Tibial artery (tissue), 4 donors: ENCODE results near the gene RASA2.

Experiments
- DNase-seq, 2 donors: peaks; one replicate each; pipeline ENCODE4 v3.0.0-alpha.2; 2019
- H3K27ac ChIP-seq, 2 donors: fragments of 200-600 bp; sonication (generic) in 1 of 2; 1 replicate in 1 of 2; 2 replicates in 1 of 2; pipeline ENCODE4 v1.5.1; 2018 to 2019; ENCODE audit warnings: mild to moderate bottlenecking in 1 of 2
- H3K27me3 ChIP-seq, 2 donors: fragments of 200-600 bp; sonication (generic) in 1 of 2; one replicate each; pipeline versions ENCODE4 v1.5.1 to v1.6.0; 2016 to 2019
- H3K36me3 ChIP-seq, 3 donors: fragments of 200-600 bp; sonication (generic) in 2 of 3; one replicate each; pipeline ENCODE4 v1.5.1; 2016 to 2019; ENCODE audit warnings: mild to moderate bottlenecking in 2 of 3
- H3K4me1 ChIP-seq, 4 donors: fragments of 200-600 bp; sonication (generic) in 2 of 4; 1 replicate in 3 of 4; 2 replicates in 1 of 4; pipeline ENCODE4 v1.5.1; 2016 to 2019
- H3K4me3 ChIP-seq, 2 donors: fragments of 200-600 bp; sonication (generic) in 1 of 2; 1 replicate in 1 of 2; 2 replicates in 1 of 2; pipeline ENCODE4 v1.5.1; 2018 to 2019; ENCODE audit warnings: mild to moderate bottlenecking in 2 of 2
- H3K9me3 ChIP-seq, 3 donors: fragments of 200-600 bp; sonication (generic) in 1 of 3; one replicate each; pipeline ENCODE4 v1.5.1; 2016 to 2019
- intact Hi-C: fragments of 100-400 bp; cut with DNase I; formaldehyde crosslinking; loops from one replicate; pipeline ENCODE4 v1.15.0; 2023; ENCODE audit warnings: low total_unique reads
- TF ChIP-seq, protein P1 (sequence below), 2 experiments: fragments of 200-600 bp in 1 of 2; fragments of 450-650 bp in 1 of 2; IDR thresholded peaks; one replicate each; pipeline ENCODE4 v1.5.1; 2017 to 2019; ENCODE audit warnings: antibody characterized with exemption in 2 of 2, mild to moderate bottlenecking in 1 of 2, moderate library complexity in 1 of 2

The RASA2 gene

DNA sequence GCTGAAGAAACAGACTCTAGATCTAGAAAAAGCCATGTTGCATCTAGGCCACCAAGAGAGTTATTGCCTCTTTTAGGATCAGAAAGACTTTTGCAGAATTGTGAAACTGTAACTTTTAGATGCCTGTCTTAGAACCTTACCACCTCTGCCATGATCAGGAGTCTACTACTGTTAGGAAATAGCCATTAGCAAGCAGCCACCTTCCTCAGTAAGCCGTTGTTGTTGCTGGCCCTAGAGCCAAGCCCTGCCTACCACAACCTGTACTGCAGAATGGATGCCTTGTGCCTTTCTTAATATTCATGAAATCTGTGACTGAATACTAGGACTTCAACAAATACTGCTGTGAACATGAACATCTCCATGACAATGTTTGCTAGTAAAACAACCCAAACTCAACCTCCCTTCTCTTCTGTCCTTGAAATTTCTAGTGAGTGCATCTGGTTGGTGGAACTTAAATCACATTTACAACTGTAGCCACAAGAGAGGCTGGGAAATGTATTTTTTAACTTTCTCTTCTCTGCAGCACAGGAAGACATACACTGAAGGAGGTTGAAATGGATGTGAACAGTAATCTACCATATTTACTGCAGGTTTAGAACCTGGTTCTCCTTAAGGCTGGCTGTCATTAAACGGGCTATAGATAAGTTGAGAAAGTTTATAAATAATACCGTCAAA lies 20.7 kb downstream of the RASA2 start:
- intact Hi-C loops, result no loop called here

DNA sequence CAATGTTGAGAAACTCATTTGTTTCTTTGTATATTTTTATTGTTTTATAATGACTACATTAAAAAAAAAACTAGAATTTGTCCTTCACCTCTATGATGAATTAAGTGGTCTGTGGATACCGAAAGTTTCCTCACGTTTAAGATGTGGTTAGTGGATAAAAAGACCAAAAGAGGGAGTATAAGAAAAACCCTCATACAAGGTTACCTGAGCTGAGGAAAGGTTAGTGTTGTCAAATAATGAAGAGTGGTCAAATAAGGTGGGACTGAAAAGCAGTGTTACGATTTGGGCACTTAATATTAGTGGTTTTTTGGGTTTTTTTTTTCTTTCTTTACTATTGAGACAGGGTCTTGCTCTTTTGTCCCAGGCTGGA lies 21.2 kb downstream of the RASA2 start:
- Histone ChIP-seq H3K36me3 (no peaks in the 10 kb centered on the region), H3K9me3 (no peaks in the 10 kb centered on the region), H3K4me1 (peaks cover 0 to 6% (median 0%) of the 10 kb centered on the region in 4 donors), H3K4me3 (no peak overlapping the region), H3K27me3 (no peaks in the 10 kb centered on the region), H3K27ac (no peak overlapping the region)
- intact Hi-C loops, result no loop called here
- TF ChIP-seq, protein P1, sequence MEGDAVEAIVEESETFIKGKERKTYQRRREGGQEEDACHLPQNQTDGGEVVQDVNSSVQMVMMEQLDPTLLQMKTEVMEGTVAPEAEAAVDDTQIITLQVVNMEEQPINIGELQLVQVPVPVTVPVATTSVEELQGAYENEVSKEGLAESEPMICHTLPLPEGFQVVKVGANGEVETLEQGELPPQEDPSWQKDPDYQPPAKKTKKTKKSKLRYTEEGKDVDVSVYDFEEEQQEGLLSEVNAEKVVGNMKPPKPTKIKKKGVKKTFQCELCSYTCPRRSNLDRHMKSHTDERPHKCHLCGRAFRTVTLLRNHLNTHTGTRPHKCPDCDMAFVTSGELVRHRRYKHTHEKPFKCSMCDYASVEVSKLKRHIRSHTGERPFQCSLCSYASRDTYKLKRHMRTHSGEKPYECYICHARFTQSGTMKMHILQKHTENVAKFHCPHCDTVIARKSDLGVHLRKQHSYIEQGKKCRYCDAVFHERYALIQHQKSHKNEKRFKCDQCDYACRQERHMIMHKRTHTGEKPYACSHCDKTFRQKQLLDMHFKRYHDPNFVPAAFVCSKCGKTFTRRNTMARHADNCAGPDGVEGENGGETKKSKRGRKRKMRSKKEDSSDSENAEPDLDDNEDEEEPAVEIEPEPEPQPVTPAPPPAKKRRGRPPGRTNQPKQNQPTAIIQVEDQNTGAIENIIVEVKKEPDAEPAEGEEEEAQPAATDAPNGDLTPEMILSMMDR (IDR thresholded peaks at IDR 0.05), result no peak
- no peak for DNase-seq

More for the DNA sequence above, 20.7 kb downstream of the RASA2 start:
- TF ChIP-seq, protein P1 (IDR thresholded peaks at IDR 0.05), result no peak
- Histone ChIP-seq H3K27me3 (no peaks in the 10 kb centered on the region), H3K36me3 (no peaks in the 10 kb centered on the region), H3K9me3 (no peaks in the 10 kb centered on the region), H3K4me1 (peaks cover 0 to 6% (median 0%) of the 10 kb centered on the region in 4 donors), H3K4me3 (no peak overlapping the region), H3K27ac (no peak overlapping the region)
- DNase-seq, result no peak

DNA sequence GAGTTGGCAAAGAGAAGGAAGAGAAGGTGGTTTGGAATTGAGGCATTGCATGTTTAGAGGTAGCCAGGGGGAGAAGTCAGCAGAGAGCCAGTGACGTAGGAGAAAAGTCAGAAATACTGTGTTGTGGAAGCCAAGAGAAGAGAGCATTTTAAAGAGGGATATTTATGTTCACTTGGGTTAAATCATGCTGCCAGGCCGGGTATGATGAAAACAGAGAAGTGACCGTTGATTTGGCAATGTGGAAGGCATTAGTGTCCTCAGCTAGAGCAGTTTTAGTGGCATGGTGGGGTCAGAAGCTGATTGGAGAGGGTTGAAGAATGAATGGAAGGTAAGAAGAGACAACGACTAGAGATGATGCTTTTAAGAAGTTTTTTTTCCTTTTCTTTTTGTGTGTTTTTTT lies 24.5 kb downstream of the RASA2 start:
- Histone ChIP-seq H3K27me3 (no peaks in the 10 kb centered on the region), H3K4me3 (no peak overlapping the region), H3K27ac (no peak overlapping the region), H3K4me1 (peaks cover 0 to 6% (median 0%) of the 10 kb centered on the region in 4 donors), H3K36me3 (peaks cover 0 to 5% (median under 1%) of the 10 kb centered on the region in 3 donors), H3K9me3 (no peaks in the 10 kb centered on the region)
- TF ChIP-seq, protein P1 (IDR thresholded peaks at IDR 0.05), result no peak
- intact Hi-C loops, result no loop called here
- DNase-seq, result no peak

DNA sequence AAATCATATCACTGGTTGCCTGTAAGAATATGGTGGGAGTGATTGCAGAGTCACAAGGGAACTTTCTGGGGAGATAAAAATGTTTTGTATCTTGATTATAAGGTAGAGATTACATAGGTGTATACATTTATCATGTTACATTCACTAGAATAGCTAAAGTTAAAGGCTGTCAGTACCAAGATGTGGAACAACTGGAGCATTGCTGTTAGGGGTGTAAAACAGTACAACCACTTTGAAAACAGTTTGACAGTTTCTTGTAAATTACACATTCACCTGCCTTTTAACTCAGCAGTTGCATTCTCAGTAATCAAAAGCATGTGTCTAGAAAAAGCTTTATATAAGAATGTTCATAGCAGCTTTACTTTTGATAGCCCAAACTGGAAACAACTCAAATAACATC lies 27.6 kb downstream of the RASA2 start:
- DNase-seq, result no peak
- Histone ChIP-seq H3K27me3 (no peaks in the 10 kb centered on the region), H3K4me1 (peaks cover 0 to 6% (median 0%) of the 10 kb centered on the region in 4 donors), H3K4me3 (no peak overlapping the region), H3K9me3 (no peaks in the 10 kb centered on the region), H3K36me3 (peaks cover 18 to 23% (median 20%) of the 10 kb centered on the region in 3 donors), H3K27ac (no peak overlapping the region)
- TF ChIP-seq, protein P1 (IDR thresholded peaks at IDR 0.05), result no peak
- intact Hi-C loops, result no loop called here

DNA sequence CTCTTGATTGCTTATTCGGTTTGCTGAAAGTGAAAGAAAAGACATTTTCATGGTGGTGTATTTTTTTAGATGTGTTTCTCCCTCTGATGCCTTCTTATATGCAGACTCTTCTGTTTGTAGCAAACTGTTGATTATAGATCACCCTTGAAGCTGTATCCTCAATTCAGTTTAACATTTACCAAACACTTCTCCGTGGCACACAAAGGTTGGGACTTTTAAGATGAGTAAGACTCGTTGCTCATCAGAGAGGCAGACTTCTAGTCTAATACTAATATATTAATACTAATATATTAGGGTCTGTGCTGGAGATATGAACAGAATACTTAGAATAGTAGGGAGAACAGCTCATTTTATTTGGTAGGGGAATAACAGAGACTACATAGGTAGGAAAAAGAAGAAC lies 32.8 kb downstream of the RASA2 start:
- no peak for DNase-seq
- no peak overlapping the region for H3K4me3 ChIP-seq
- H3K36me3 ChIP-seq, result peaks cover 21 to 37% (median 24%) of the 10 kb centered on the region in 3 donors
- H3K27ac ChIP-seq, result no peak overlapping the region
- no peaks in the 10 kb centered on the region for H3K4me1 ChIP-seq
- TF ChIP-seq, protein P1 (IDR thresholded peaks at IDR 0.05), result no peak
- intact Hi-C loops, result no loop called here
- H3K27me3 ChIP-seq, result no peaks in the 10 kb centered on the region
- H3K9me3 ChIP-seq, result no peaks in the 10 kb centered on the region
